IMR-90 (cell line): ENCODE results near the gene CDA.

Experiments used
- BHLHE40 ChIP-seq: fragments of 150-350 bp; IDR thresholded peaks from 2 replicates; pipeline ENCODE4 v1.6.1; 2016; ENCODE audit warnings: mild to moderate bottlenecking, low read depth, low read length
- CTCF ChIP-seq: conservative IDR thresholded peaks from 2 replicates; pipeline ENCODE4 v1.5.1; 2012; ENCODE audit warnings: mild to moderate bottlenecking, low read depth, low read length, improper control_type of control experiment
- POLR2A ChIP-seq: IDR thresholded peaks from 2 replicates; pipeline ENCODE4 v1.6.1; 2012; ENCODE audit warnings: mild to moderate bottlenecking, low read depth, low read length

DNA sequence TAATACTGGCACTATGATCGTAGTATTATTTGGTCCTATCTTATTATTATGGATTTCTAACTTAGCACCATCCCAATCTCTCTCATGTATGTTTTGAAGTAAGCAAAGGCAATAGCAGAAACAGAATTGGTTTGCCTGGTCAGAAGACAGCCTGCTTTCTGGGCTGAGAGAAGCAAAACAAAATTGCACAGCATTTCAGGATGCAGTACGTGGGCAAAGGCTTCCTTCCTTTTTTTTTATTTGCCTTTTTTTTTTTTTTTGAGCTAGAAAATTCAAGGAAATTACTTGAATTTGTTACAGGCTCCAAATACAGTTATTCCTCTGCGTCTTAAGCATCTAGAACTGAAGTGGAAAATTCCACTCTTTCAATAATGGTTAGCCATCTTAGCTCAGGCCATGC lies 8.8 kb downstream of the CDA start:
- no peak for TF ChIP-seq CTCF
- TF ChIP-seq BHLHE40: no peak
- TF ChIP-seq POLR2A: no peak
